A549 (cell line): ENCODE results near the gene SPATA13. TPM values are rescaled to one million over a fixed set of nuclear protein-coding genes. Genes with fewer than 3 reads are reported as not detected.

Experiments
- ATAC-seq, 2 experiments: fragments of 200-7000 bp in 1 of 2; fragments of >200 bp in 1 of 2; cut with Nextera tagmentation in 1 of 2; cut with Tn5 transposase in 1 of 2; 3 replicates each; pipeline versions ENCODE4 v1.8.0 to v1.9.1; 2018 to 2020; ENCODE audit warnings: mild to moderate bottlenecking in 1 of 2, moderate library complexity in 1 of 2
- CTCF ChIA-PET: fragments of 300-600 bp; sonication (Branson Sonifier 250); formaldehyde crosslinking; extraction: SDS; loops from one replicate; lab custom pipeline; 2021; ENCODE audit warnings: antibody characterized with exemption, inconsistent platforms; lab: Yijun Ruan, JAX
- POLR2A ChIA-PET: fragments of 350-600 bp; formaldehyde crosslinking; extraction: SDS; loops from one replicate; lab custom pipeline; 2021; ENCODE audit warnings: antibody characterized with exemption, inconsistent platforms; lab: Yijun Ruan, JAX
- DNase-seq, 2 experiments: peaks; one replicate each; pipeline versions ENCODE4 v3.0.0 to v3.0.0-alpha.2; 2011 to 2016; ENCODE audit warnings: low read depth in 1 of 2, low spot score in 1 of 2
- FAIRE-seq: peaks from 2 replicates; lab custom pipeline; 2011; peaks lifted over from hg19 to GRCh38; lab: Jason Lieb, UNC
- H3K27ac ChIP-seq, 2 experiments: fragments of >200 bp; sonication (Bioruptor Twin); formaldehyde crosslinking; 3 replicates each; pipeline ENCODE4 v1.5.1; 2016 to 2017
- H3K4me1 ChIP-seq: fragments of >200 bp; sonication (Bioruptor Twin); formaldehyde crosslinking; 3 replicates; pipeline ENCODE4 v1.6.1; 2016
- H3K4me2 ChIP-seq: fragments of >200 bp; sonication (Bioruptor Twin); formaldehyde crosslinking; 3 replicates; pipeline ENCODE4 v1.6.1; 2016
- H3K4me3 ChIP-seq: fragments of >200 bp; sonication (Bioruptor Twin); formaldehyde crosslinking; 3 replicates; pipeline ENCODE4 v1.5.1; 2016
- H3K9me3 ChIP-seq: fragments of >200 bp; sonication (Bioruptor Twin); formaldehyde crosslinking; 3 replicates; pipeline ENCODE4 v1.6.1; 2016
- BCL3 ChIP-seq: fragments of >200 bp; sonication (Bioruptor Twin); formaldehyde crosslinking; IDR thresholded peaks from 3 replicates; pipeline ENCODE4 v1.6.1; 2016
- CBX2 ChIP-seq: fragments of 200-600 bp; sonication (generic); IDR thresholded peaks from 2 replicates; pipeline ENCODE4 v1.6.1; 2016; ENCODE audit warnings: low read depth, mild to moderate bottlenecking, borderline replicate concordance
- CBX8 ChIP-seq: fragments of 200-600 bp; sonication (generic); IDR thresholded peaks from 2 replicates; pipeline ENCODE4 v1.6.1; 2016
- CEBPB ChIP-seq, 2 experiments: fragments of >200 bp in 1 of 2; sonication (Bioruptor Twin) in 1 of 2; formaldehyde crosslinking in 1 of 2; IDR thresholded peaks; 2 replicates each; pipeline ENCODE4 v1.6.1; 2012 to 2016
- CHD2 ChIP-seq: fragments of 150-350 bp; IDR thresholded peaks from 2 replicates; pipeline ENCODE4 v1.6.1; 2014; ENCODE audit warnings: low read length; ENCODE audit not compliant: partially characterized antibody
- CHD4 ChIP-seq: fragments of 200-600 bp; sonication (generic); IDR thresholded peaks from 2 replicates; pipeline ENCODE4 v1.6.1; 2016; ENCODE audit warnings: antibody characterized with exemption, mild to moderate bottlenecking, borderline replicate concordance
- E2F6 ChIP-seq: IDR thresholded peaks from 2 replicates; pipeline ENCODE4 v1.6.1; 2012; ENCODE audit warnings: low read depth, borderline replicate concordance
- EHF ChIP-seq: fragments of 250-450 bp; sonication (Bioruptor Pico); IDR thresholded peaks from 2 replicates; pipeline ENCODE4 v1.5.0; 2020; ENCODE audit warnings: mild to moderate bottlenecking
- FOSL2 ChIP-seq, 2 experiments: fragments of 450-650 bp in 1 of 2; fragments of >200 bp in 1 of 2; sonication (Bioruptor Twin) in 1 of 2; formaldehyde crosslinking; IDR thresholded peaks; 2 replicates each; pipeline versions ENCODE4 v1.5.0 to v1.6.1; 2016 to 2020; ENCODE audit warnings: mild to moderate bottlenecking in 1 of 2, moderate library complexity in 1 of 2
- HDAC2 ChIP-seq: fragments of 200-600 bp; sonication (generic); IDR thresholded peaks from 2 replicates; pipeline ENCODE4 v1.6.1; 2016
- HEYL ChIP-seq: fragments of 250-450 bp; sonication (Bioruptor Pico); IDR thresholded peaks from 2 replicates; pipeline ENCODE4 v1.8.0; 2021; ENCODE audit warnings: mild to moderate bottlenecking, moderate library complexity
- HMGXB4 ChIP-seq: fragments of 250-450 bp; sonication (Bioruptor Pico); IDR thresholded peaks from 2 replicates; pipeline ENCODE4 v1.5.0; 2021; ENCODE audit warnings: mild to moderate bottlenecking, moderate library complexity, borderline replicate concordance
- HOXB5 ChIP-seq: fragments of 250-450 bp; sonication (Bioruptor Pico); IDR thresholded peaks from 2 replicates; pipeline ENCODE4 v1.5.0; 2020; ENCODE audit warnings: mild to moderate bottlenecking, moderate library complexity
- KDM1A ChIP-seq: fragments of 200-600 bp; sonication (generic); IDR thresholded peaks from 2 replicates; pipeline ENCODE4 v1.6.1; 2016; ENCODE audit warnings: low read depth, mild to moderate bottlenecking
- MAX ChIP-seq: IDR thresholded peaks from 2 replicates; pipeline ENCODE4 v1.6.1; 2012
- NFE2L2 ChIP-seq: fragments of 150-350 bp; conservative IDR thresholded peaks from 2 replicates; pipeline ENCODE4 v1.6.1; 2014; ENCODE audit warnings: low read length
- NR3C1 ChIP-seq: fragments of >200 bp; sonication (Bioruptor Twin); formaldehyde crosslinking; IDR thresholded peaks from 3 replicates; pipeline ENCODE4 v1.6.1; 2017
- POLR2AphosphoS2 ChIP-seq: conservative IDR thresholded peaks from 2 replicates; pipeline ENCODE4 v1.6.1; 2012; ENCODE audit warnings: low read length, improper control_type of control experiment, inconsistent platforms
- RAD21 ChIP-seq, 2 experiments: fragments of >200 bp in 1 of 2; sonication (Bioruptor Twin) in 1 of 2; formaldehyde crosslinking in 1 of 2; IDR thresholded peaks in 1 of 2; conservative IDR thresholded peaks in 1 of 2; 2 replicates in 1 of 2; 3 replicates in 1 of 2; pipeline ENCODE4 v1.6.1; 2012 to 2018; ENCODE audit warnings: inconsistent platforms in 1 of 2
- RARB ChIP-seq: fragments of 250-450 bp; sonication (Bioruptor Pico); IDR thresholded peaks from 2 replicates; pipeline ENCODE4 v1.8.0; 2021; ENCODE audit warnings: mild to moderate bottlenecking, moderate library complexity
- REST ChIP-seq: fragments of 200-600 bp; sonication (generic); IDR thresholded peaks from 2 replicates; pipeline ENCODE4 v1.6.1; 2016; ENCODE audit warnings: antibody characterized with exemption, mild to moderate bottlenecking, moderate library complexity
- SREBF2 ChIP-seq: fragments of 450-650 bp; IDR thresholded peaks from 2 replicates; pipeline ENCODE4 v1.6.1; 2014; ENCODE audit warnings: mild to moderate bottlenecking, moderate library complexity
- TFCP2L1 ChIP-seq: fragments of 250-450 bp; sonication (Bioruptor Pico); IDR thresholded peaks from 2 replicates; pipeline ENCODE4 v1.5.0; 2021; ENCODE audit warnings: mild to moderate bottlenecking
- USF2 ChIP-seq: fragments of 450-650 bp; IDR thresholded peaks from 2 replicates; pipeline ENCODE4 v1.6.1; 2014; ENCODE audit warnings: antibody characterized with exemption
- ZFP36 ChIP-seq: fragments of 450-650 bp; IDR thresholded peaks from 2 replicates; pipeline ENCODE4 v1.6.1; 2014; ENCODE audit warnings: borderline replicate concordance; ENCODE audit not compliant: partially characterized antibody
- WGBS: methylation state at CpG from one replicate; pipeline ENCODE4 v1.1.6; 2017; ENCODE audit errors: missing lambda C conversion rate; 5-methylcytosine and 5-hydroxymethylcytosine counted together
- polyA plus RNA-seq, 4 experiments: library from polyadenylated mRNA; depleted of rRNA in 3 of 4; stranded (reverse); fragments of >200 nt; fragmentation: RNase III in 1 of 4; extraction: RNeasy Plus Mini Kit Qiagen cat#74134 plus additional on column Dnase treatment in 1 of 4; gene quantifications; 2 replicates in 3 of 4; 3 replicates in 1 of 4; pipeline ENCODE4 v1.2.3, GENCODE V29; 2011 to 2017

The SPATA13 gene
- polyA plus RNA-seq, 2 of the 4 experiments (the other 2 are of a cell fraction), result 3.1 to 6.3 TPM

- no peak for ATAC-seq
- H3K4me3 ChIP-seq, result no peak overlapping the region; the same call in 2 of the 3 replicates
- no peak for FAIRE-seq
- ChIA-PET POLR2A (no interaction called here), CTCF (interaction anchor here (1.0 to 2.2 kb wide), 7 partner anchors 12 to 154 kb away, joined by 3 to 5 read pairs (median 3); no protein-coding TSS in a partner anchor)
- DNase-seq, result no peak
- H3K9me3 ChIP-seq, result no peaks in the 10 kb centered on the region
- H3K4me1 ChIP-seq, result peaks cover 19% of the 10 kb centered on the region; the same call in 2 of the 3 replicates
- TF ChIP-seq USF2 (no peak), CEBPB (IDR thresholded peaks at IDR 0.05) (no peak), HOXB5 (no peak), TFCP2L1 (CRISPR knock-in tag) (no peak), EHF (CRISPR knock-in tag) (no peak), SREBF2 (no peak), ZFP36 (no peak), POLR2AphosphoS2 (no peak), KDM1A (no peak), E2F6 (no peak), RAD21 (conservative IDR thresholded peaks at IDR 0.05 in 1 of 2, IDR thresholded peaks at IDR 0.05 in 1 of 2) (no peak), HEYL (no peak), MAX (no peak)
- WGBS, result 74% methylated on average over 12 of the region's 12 CpGs
- H3K27ac ChIP-seq, result peak overlapping the region in 1 of 2 experiments; percentile 89; a peak in 1 of 6 replicates
- H3K4me2 ChIP-seq, result peak overlapping the region; percentile 71
Observed at GRCh38 chr13:24161980-24162525, 1.5 kb downstream of the SPATA13 start.

- WGBS, result 81% methylated on average over 3 of the region's 3 CpGs
- FAIRE-seq, result no peak
- TF ChIP-seq NFE2L2, result no peak
- TF ChIP-seq BCL3, result no peak
- no peak for TF ChIP-seq CHD4
- no peak for TF ChIP-seq HMGXB4 (CRISPR knock-in tag)
- no peak for TF ChIP-seq CBX2
- TF ChIP-seq RAD21 (conservative IDR thresholded peaks at IDR 0.05 in 1 of 2, IDR thresholded peaks at IDR 0.05 in 1 of 2), result no peak
- no peak for TF ChIP-seq RARB (CRISPR knock-in tag)
- TF ChIP-seq EHF (CRISPR knock-in tag), result no peak
- TF ChIP-seq FOSL2 (IDR thresholded peaks at IDR 0.05), result no peak
- no peak for TF ChIP-seq FOSL2 (CRISPR knock-in tag; IDR thresholded peaks at IDR 0.05)
- no peak for TF ChIP-seq CBX8
- no peak for TF ChIP-seq CHD2
- no peak for TF ChIP-seq NR3C1
- no peak for TF ChIP-seq REST
- no peak for TF ChIP-seq HDAC2
- Histone ChIP-seq H3K27ac (no peak overlapping the region), H3K4me2 (peak overlapping the region; percentile 71), H3K4me3 (no peak overlapping the region), H3K9me3 (no peaks in the 10 kb centered on the region), H3K4me1 (peaks cover 19% of the 10 kb centered on the region; the same call in 2 of the 3 replicates)
- no peak for ATAC-seq
- no peak for DNase-seq
- ChIA-PET CTCF (interaction anchor here (1.1 kb wide), 1 partner anchor 13 kb away, joined by 3 read pairs; no protein-coding TSS in a partner anchor), POLR2A (no interaction called here)
Observed at GRCh38 chr13:24162604-24163003, 2.1 kb downstream of the SPATA13 start.
